NOMO-1 treated with dmso at 0.1 percent for 144 hours (cell line): ENCODE measurements around the gene SMIM44.

Experiments
- DNase-seq: peaks from one replicate; lab custom pipeline; 2025; ENCODE audit not compliant: unreplicated experiment; lab: John Stamatoyannopoulos, UW

SMIM44 gene

DNA sequence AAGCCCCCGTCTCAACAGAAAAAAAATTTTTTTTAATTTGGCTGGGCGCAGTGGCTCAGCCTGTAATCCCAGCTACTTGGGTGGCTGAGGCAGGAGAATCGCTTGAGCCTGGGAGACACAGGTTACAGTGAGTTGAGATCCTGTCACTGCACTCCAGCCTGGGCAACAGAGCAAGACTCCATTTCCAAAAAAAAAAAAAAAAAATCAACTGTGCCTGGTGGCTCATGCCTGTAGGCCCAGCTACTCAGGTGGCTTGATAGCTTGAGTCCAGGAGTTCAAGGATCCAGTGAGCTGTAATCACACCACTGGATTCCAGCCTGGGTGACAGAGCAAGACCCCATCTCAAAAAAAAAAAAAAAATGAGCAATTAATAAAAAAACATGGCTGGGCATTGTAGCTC is 18.5 kb upstream of the SMIM44 start:
- DNase-seq = no peak

- DNase-seq = peak; percentile 97
Measured at GRCh38 chr19:3500429-3501101, 17.3 kb upstream of the SMIM44 start, which contains the start of gene DOHH. Gene DOHH, minus strand, starts transcription at chr19:3500674. Its CDS starts 3,860 bp downstream, at chr19:3496814.

- no peak for DNase-seq
Measured at GRCh38 chr19:3499738-3500428, 16.6 kb upstream of the SMIM44 start.

DNA sequence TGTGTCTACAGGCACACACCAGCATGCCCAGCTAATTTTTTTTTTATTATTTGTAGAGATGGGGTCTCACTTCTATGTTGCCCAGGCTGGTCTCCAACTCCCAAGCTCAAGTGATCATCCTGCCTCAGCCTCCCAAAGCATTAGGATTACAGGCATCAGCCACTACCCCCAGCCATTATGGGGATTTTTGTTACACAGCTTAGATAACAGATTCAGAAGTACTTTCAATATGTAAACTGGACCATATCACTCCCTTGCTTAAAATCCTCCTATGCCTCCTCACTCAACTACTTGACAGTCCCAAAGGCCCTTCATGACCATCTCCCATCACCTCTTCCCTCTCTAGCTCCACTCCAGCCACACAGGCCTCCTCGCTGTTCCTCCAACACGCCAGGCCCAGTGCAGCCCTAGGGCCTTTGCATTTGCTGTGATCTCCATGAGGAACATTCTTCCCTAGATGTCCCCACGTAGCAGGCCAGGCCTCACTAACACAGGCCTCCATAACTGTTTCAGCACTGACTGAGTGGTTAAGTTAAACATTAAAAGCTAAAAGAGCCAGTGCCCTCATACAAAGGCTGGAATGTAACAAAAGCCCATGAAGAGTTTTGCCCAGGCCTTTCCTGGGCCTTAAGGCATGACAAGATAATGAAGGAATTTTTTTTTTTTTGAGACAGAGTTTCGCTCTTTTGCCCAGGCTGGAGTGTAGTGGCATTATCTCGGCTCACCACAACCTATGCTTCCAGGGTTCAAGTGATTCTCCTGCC is 14.7 kb upstream of the SMIM44 start:
- no peak for DNase-seq

- no peak for DNase-seq
Measured at GRCh38 chr19:3496392-3497273, 13.4 kb upstream of the SMIM44 start.

GRCh38 chr19:3494559-3494958 is 11.3 kb upstream of the SMIM44 start:
- DNase-seq = no peak

DNA sequence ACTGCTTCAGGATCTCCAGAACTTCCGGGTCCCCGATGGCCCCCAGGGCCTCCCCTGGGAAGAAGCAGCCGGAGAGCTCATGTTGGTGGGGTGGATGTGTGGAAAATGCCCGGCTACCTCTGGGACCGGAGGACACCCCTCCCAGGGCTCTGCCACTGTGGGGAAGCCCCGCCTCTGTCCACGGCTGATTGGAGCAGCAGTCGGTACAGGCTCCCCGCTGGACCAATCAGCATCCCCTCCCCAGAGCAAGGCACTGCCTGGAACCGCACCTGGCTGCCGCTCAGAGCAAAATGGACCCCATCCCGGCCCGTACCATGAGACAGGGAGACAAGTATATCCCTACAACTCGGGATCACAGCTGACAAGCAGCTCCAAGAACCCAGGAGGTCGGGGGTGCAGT is 10.8 kb upstream of the SMIM44 start:
- DNase-seq = no peak

DNA sequence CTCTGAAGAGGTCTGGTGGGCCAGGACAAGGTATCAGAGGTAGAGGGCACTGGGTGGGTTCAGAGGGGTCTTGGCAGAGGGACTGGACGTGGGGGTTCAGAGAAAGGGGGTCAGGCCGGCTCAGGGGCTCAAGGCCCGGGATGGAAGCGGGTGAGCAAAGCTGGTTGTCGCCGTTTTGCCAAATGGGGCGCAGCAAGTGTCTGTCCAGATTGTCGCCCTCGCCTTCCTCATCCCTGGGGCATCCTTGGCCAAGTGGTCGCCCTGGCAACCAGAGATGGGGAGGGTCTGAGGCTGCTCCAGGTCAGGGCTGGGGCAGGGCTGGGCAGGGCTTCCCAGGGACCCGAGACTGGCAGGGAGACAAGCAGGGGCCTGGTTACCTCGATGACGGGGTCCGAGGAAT is 10.4 kb upstream of the SMIM44 start:
- DNase-seq = no peak

- no peak for DNase-seq
Measured at GRCh38 chr19:3492919-3493318, 9.7 kb upstream of the SMIM44 start.

DNA sequence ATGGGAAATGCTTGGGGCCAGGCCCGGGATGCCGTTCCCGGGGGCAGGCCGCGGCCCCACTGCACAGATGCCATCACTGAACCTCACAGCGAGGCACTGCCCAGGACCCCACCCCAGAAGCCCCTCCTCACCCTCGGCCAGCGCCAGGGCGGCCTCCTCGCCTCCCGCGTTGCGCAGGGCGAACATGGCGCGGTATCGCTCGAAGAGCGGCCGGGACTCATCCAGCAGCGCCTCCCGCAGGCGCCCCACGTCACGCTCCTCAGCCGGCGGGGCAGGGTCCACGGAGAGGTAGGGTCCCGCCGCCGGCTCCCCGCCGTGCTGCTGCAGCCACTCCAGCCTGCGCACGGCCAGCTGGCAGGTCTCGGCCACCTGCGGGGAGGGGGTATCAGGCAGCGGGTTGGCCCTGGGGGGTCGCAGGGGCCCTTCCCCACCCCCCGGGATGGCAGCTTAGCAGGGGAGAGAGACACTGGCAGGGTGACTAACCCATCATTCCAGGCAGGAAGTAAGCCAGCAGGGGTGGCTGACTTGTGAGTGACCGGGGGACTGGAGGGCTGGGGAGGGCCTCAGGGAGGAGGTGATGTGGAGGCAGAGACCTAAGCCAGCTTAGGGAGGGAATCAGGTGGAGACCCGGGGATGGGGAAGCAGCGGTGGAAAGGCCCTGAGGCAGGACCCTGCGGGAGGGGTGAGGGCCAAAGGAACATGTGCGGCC is 9.0 kb upstream of the SMIM44 start:
- no peak for DNase-seq

DNA sequence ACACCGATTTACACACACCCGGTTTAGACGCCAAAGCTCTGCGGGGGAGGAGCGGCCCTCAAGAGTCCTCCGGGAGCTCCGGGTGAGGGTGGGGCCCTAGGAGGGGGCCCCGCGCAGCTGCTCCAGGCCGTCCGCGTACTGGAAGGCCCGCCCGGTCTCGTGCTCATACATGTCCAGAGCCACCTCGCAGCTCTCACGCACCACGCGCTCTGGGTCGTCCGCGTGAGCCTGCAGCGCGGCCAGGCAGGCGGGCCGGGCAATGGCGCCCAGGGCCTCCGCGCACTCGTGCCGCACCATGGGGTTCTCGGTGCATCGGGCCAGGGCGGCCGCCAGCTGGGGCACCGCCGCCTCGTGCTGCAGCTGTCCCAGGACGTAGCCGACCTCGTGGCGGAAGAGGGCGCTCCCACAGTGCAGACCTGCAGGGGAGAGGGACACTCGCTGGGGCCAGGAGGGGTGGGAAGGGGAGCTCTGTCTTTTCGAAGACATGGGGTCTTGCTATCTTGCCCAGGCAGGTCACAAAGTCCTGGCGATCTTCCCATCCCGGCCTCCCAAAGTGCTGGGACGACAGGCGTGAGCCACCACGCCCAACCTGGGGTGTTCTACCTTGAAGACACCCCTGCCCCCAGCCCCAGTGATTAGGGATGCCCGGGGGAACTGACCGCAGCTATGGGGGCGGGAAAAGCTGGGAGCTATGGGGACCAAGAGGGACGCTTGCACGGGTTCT is 8.3 kb upstream of the SMIM44 start:
- no peak for DNase-seq

DNA sequence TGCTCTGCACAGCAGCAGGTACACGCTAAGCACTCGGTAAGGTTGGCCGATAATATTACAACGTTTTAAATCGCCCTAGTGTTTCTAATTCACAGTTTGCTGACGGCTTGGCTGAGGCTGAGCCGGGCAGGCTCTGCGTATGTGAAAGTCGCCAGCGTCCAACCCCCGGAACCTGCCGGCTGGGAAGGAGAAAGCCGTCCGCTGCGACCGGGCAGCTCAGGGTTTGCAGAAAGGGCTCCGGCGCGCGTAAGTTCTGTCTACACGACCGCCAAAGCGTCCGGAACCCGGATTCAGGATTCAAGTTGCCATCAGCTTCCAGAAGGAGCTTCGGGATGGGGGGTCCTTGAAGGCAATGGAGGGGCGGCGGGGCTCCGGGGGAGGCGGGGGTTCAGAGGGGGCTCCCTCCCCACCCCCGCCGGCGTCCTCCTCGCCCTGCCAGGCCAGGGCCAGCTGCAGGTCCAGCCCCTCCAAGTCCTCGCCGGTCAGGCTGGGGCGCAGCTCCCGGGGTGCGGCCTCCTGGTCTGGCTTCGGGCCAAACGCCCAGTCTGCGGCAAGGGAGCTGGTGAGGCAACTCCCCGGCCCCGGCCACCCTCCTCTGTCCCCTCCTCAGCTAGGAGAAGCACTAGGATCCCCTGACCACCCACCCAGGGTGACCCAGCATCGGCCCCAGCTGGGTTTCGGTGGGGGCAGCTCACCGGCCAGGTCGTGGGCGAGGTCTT is 575 bp downstream of the SMIM44 start:
- DNase-seq = no peak

GRCh38 chr19:3481241-3482090 is 1.8 kb downstream of the SMIM44 start:
- no peak for DNase-seq

GRCh38 chr19:3480383-3481091 is 2.7 kb downstream of the SMIM44 start, which contains the start of gene SMIM24:
Gene SMIM24, minus strand, starts transcription at chr19:3480525. Its CDS starts 62 bp downstream, at chr19:3480463.
- no peak for DNase-seq

DNA sequence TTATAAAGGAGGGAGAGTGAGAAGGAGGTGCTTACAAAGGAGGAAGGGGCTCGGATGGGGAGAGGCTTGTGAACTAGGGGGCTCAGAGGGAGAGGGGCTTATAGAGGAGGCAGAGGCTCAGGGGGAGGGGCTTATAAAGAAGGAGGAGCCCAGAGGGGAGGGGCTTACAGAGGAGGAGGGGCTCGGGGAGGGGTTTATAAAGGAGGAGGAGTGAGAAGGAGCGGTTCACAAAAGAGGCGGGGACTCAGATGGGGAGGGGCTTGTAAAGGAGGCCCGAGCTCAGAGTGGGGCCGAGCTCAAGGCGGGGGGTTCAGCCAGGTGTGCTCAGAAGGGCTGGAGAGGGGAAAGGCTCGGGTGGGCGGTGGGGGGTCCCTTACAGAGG is 3.4 kb downstream of the SMIM44 start:
- DNase-seq = no peak

- peak; percentile 63 for DNase-seq
Measured at GRCh38 chr19:3479177-3479833, 3.9 kb downstream of the SMIM44 start.
